MV-4-11 (cell line): ENCODE results near the gene NARF.
"Not testable (repeated sequence)": the region's sequence is repeated elsewhere in the genome, so short reads cannot be mapped to it uniquely, and the experiment has no call there.

ENCODE experiments used
- DNase-seq: peaks from one replicate; lab custom pipeline; 2025; lab: John Stamatoyannopoulos, UW

The NARF gene

GRCh38 chr17:82458179-82458884, at the start of gene NARF:
Gene NARF (plus strand): TSS chr17:82458741. CDS start chr17:82458804, 63 bp downstream.
- peak; percentile 97 for DNase-seq

GRCh38 chr17:82408938-82409318, 49.6 kb upstream of the NARF start:
- DNase-seq: no peak

- DNase-seq: no peak
Measured at GRCh38 chr17:82410014-82410716, 48.4 kb upstream of the NARF start.

GRCh38 chr17:82411396-82412053, 47.0 kb upstream of the NARF start:
- DNase-seq: no peak

GRCh38 chr17:82412081-82412480, 46.5 kb upstream of the NARF start:
- DNase-seq: not testable (repeated sequence)

- no peak for DNase-seq
Measured at GRCh38 chr17:82412535-82413520, 45.7 kb upstream of the NARF start.

GRCh38 chr17:82414548-82415281, 43.8 kb upstream of the NARF start:
- DNase-seq: peak; percentile 60

GRCh38 chr17:82415336-82415735, 43.2 kb upstream of the NARF start:
- no peak for DNase-seq

GRCh38 chr17:82415786-82416185, 42.8 kb upstream of the NARF start:
- DNase-seq: no peak

- DNase-seq: no peak
Measured at GRCh38 chr17:82416264-82416663, 42.3 kb upstream of the NARF start.

GRCh38 chr17:82416771-82417170, 41.8 kb upstream of the NARF start:
- DNase-seq: peak; percentile 9

- peak; percentile 61 for DNase-seq
Measured at GRCh38 chr17:82418001-82418986, 40.2 kb upstream of the NARF start, which contains the start of the genes HEXD and OGFOD3. Gene HEXD (plus strand): TSS chr17:82418347. CDS start chr17:82419800, 1,453 bp downstream. Gene OGFOD3 (minus strand): TSS chr17:82418586. CDS start chr17:82418485, 101 bp downstream.

GRCh38 chr17:82419540-82419939, 39.0 kb upstream of the NARF start:
- DNase-seq: peak; percentile 57

GRCh38 chr17:82424001-82424862, 34.3 kb upstream of the NARF start:
- peak; percentile 58 for DNase-seq

GRCh38 chr17:82424863-82425159, 33.7 kb upstream of the NARF start:
- no peak for DNase-seq

- no peak for DNase-seq
Measured at GRCh38 chr17:82428546-82428945, 30.0 kb upstream of the NARF start.

- no peak for DNase-seq
Measured at GRCh38 chr17:82429824-82430223, 28.7 kb upstream of the NARF start.

GRCh38 chr17:82432017-82432416, 26.5 kb upstream of the NARF start:
- DNase-seq: no peak
